HG02588 (cell line): ENCODE results near the gene EGF.
"Not testable (repeated sequence)": the region's sequence is repeated elsewhere in the genome, so short reads cannot be mapped to it uniquely, and the experiment has no call there.

Experiments used
- ATAC-seq: cut with Tn5 transposase; IDR thresholded peaks from one replicate; pipeline ENCODE4 v1.9.1; 2021; ENCODE audit warnings: mild to moderate bottlenecking, moderate library complexity; ENCODE audit not compliant: unreplicated experiment

EGF gene

DNA sequence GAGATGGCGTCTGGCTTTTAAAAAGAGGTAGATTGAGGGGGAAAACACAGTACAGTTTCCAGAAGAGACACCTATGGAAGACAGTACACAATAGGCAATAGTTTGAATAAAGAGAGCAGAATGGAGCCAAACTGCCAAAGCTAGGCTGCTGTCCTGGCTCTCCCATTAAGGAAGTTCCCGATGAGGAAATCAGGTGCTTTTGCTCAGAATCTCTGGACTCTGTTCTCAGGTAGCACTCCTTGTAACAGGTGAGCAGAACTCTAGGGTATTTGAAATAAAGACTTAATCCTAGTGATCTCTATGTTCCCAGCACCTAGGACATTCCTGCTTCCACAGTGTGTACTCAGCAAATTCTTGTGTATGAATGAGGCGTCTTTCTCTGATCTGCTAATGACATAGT lies 1.6 kb downstream of the EGF start:
- ATAC-seq = no peak

DNA sequence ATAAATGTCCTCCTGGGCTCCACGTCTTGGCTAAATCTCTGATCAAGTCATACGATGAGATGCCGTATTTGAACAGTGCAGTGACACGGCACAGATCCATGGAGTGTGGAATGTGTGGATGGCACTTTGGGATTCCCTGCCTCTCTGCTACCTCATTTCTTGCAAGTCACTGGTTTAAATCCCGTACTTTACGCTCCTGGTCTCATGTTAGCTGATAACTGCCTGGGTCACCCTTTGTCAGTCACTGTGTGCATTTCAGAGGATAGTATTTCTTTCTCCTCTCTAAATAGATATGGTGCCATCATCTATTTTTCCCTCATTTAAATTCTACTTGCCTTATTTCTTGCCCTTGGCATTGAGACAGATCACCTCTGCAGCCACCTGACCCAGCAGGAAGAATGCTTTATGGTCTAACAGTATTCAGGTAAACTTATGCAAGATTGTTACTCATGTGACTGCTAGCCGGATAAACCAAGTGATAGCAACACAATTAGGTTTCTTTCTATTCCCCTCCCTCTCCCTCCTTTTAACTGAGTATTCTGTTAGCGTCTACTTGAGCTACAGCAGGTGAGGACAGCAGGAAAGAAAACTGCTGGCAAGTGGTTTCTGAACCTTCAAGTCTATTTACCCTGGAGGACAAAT lies 2.8 kb downstream of the EGF start:
- ATAC-seq = no peak

DNA sequence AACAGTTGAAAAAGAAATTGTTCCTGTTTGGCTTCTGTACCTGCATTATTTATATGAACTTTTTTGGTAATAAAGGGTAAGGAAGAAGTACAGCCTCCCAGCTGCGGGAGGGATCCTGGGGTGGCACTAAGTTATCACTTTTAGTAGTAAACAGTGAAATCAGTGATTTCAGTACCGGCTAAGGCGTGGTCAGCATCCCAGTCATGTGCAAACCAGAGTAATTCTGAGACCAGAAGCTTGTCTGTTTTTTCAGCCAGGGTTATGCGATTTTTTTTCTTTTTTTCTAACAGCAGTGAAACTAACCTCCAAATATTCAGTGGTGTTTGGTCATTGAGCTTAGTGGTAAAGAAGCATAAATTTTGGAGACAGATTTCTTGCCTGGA lies 3.3 kb downstream of the EGF start:
- ATAC-seq = no peak

GRCh38 chr4:109921384-109921808 lies 8.7 kb downstream of the EGF start:
- ATAC-seq = no peak

DNA sequence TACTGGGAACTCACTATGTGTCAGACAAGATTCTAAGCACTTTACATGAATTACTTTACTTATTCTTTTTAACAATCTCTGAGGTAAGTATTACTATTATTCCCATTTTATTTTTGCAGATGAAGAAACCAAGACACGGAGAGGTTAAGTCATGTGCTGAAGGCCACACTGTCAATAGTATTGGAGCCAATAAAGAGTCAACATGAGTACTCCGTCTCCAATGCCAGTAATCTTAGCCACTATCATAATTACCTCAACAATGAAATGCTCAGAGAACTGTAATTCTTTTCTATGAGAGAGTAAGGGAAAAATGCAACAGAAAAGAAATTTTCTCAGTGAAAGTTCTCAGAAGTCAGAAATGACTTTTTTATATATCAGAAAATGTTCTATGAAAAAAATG lies 12.7 kb downstream of the EGF start:
- no peak for ATAC-seq

DNA sequence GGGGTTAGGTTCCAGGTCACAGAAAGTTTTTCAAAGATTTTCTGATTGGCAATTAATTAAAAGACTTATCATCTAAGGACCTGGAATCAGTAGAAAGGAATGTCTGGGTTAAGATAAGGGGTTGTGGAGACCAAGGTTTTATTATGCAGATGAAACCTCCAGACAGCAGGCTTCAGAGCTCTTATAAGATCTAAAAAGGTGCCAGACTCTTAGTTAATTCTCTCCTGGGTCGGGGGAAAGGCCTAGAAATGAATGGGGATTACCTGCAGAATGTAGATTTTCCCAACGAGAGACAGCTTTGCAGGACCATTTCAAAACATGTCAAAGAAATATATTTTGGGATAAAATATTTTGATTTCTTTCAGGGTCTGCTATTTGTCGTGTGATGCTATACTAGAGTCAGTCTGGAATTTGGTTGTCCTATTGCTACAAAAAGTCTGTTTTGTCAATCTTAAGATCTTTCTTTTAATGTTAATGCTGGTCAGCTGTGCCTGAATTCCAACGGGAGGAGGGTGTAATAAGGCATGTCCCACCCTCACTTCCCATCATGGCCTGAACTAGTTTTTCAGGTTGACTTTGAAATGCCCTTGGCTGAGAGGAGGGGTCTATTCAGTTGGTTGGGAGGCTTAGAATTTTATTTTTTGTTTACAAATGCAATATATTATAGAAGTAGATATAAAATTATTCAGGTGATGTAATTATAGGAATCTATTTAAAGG lies 15.8 kb downstream of the EGF start:
- no peak for ATAC-seq

GRCh38 chr4:109930464-109930863 lies 17.8 kb downstream of the EGF start:
- no peak for ATAC-seq

DNA sequence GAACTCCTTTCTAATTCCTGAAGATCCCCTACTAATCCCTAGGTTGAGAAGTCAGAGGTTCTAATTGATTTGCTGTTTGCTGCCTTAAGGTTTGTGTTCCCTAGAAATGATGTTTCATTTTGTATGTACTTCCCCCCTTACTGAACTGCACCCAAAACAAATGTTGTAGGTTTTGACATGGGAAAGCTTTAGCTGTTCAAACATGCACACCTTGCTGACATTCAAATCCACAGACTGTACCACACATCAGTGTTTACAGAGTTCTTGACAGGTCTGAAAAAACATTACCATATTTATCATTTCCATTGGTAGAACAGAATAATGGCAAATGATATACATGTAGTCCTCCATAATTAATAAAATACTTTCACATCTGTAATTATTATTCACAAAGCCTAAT lies 18.2 kb downstream of the EGF start:
- no peak for ATAC-seq

- ATAC-seq = no peak
These were observed 18.6 kb downstream of the EGF start for GRCh38 chr4:109931318-109931717.

DNA sequence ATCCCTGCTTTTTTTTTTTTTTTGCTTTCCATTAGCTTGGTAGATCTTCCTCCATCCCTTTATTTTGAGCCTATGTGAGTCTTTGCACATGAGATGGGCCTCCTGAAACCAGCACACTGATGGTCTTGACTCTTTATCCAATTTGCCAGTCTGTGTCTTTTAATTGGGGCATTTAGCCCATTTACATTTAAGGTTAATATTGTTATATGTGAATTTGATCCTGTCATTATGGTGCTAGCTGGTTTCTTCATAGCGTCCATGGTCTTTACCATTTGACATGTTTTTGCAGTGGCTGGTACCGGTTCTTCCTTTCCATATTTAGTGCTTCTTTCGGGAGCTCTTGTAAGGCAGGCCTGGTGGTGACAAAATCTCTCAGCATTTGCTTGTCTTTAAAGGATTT lies 24.7 kb downstream of the EGF start:
- ATAC-seq = not testable (repeated sequence)

DNA sequence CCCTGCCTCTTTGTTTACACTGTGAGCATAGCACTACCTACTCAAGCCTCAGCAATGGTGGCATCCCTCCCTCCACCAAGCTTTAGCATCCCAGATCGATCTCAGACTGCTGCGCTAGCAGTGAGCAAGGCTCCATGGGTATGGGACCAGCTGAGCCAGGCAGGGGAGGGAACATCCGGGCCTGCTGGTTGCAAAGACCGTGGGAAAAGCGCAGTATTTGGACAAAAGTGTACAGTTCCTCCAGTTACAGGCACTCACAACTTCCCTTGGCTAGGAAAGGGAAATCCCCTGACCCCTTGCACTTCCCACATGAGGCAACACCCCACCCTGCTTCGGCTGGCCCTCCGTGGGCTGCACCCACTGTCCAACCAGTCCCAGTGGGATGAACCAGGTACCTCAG lies 26.5 kb downstream of the EGF start:
- ATAC-seq = no peak

DNA sequence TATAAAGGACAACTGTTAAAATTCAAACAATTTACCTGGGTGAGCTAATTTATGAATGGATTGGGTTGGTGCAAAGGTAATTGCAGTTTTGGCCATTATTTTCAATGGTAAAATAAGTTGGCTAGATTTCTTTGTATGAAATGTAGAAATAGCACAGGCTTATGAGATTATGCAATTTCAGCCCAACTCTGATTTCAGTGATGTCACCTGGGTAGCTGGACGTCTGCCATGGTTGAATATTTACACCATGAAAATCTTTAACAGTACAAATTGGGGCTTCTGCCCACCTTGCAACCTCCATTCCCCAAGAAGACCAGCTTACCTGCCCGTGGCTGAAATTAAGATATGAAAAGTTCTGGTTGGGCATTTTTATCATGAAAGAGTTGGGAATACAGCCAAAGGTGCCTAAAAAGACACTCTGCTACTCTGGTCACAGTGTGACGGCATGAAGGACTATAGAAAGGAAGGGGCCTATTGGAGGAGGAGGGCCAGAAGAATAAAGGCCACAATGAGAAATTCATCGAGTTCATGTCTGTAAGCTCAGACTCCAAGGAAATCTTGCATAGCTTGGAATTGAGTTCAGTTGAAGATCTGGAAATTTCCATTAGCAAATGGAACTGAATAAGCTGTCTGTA lies 29.7 kb downstream of the EGF start:
- ATAC-seq = no peak

GRCh38 chr4:109943745-109944144 lies 31.1 kb downstream of the EGF start:
- ATAC-seq = no peak

GRCh38 chr4:109944591-109944990 lies 31.9 kb downstream of the EGF start:
- no peak for ATAC-seq

- ATAC-seq = no peak
These were observed 32.4 kb downstream of the EGF start for GRCh38 chr4:109945056-109945455.

- ATAC-seq = no peak
These were observed 33.4 kb downstream of the EGF start for GRCh38 chr4:109946120-109946519.

- no peak for ATAC-seq
These were observed 34.8 kb downstream of the EGF start for GRCh38 chr4:109947457-109947856.

DNA sequence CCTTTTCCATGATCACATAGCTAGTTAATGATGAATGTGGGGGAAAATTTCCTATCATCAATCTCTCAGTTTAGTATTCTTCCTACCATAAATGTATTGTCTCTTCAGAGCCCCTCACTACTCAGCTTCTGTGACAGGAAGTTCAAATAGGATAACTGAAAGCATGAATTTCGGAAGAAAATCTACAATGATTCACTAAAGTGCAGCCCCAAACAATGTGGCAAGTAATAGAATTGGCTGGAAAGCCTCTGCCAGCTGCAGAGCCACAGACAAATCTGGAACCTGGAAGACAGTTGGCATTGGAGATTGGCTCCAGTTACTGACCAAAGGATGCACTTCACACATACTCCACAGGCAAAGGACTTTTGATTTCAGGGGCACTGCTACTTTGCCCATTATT lies 35.2 kb downstream of the EGF start:
- ATAC-seq = no peak

GRCh38 chr4:109949099-109949718 lies 36.5 kb downstream of the EGF start:
- ATAC-seq = not testable (repeated sequence)

DNA sequence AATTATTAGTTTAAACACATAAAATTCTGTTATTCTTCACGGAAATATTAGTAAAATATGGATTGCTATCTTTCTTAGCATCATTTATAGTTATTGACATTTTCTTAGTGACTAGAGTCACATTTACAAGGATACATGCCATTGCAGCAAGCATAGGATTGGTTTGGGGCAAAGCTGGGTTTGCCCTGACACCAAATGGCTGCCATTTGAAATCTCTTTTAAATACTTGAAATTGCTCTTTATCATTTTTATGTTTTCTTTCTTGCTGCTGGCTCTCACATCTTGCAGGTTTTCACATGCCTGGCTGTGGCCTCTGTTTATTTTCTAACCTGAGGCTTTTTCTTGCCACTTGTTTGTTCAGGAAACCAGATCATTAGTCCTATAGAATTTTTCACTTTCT lies 39.9 kb downstream of the EGF start:
- ATAC-seq = no peak

DNA sequence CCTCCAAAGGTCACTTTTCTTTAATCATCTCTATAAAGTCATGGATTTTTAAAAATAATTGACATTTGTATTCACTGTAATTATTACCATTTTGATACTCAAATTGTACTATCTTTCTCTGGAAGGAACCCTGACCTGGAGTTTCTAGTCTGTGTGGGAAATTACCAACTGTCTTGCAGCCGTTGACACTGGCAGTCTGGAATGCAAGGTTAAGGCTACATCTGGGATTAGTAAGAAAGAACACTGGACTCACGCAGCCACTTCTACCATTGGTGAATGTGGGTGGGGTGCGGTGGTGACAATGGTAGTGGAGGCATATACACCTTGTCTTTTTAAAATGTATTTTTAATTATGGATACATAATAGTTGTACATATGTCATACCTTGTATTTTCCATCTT lies 40.9 kb downstream of the EGF start:
- no peak for ATAC-seq

- no peak for ATAC-seq
These were observed 42.5 kb downstream of the EGF start for GRCh38 chr4:109955146-109955545.
